Prostate gland (tissue), 2 donors: ENCODE results near the gene KMT2C.
"Not testable (repeated sequence)": the region's sequence is repeated elsewhere in the genome, so short reads cannot be mapped to it uniquely, and the experiment has no call there.

Experiments used
- POLR2A ChIP-seq: fragments of 450-650 bp; IDR thresholded peaks from one replicate; pipeline ENCODE4 v1.6.1; 2016; ENCODE audit warnings: antibody characterized with exemption, mild to moderate bottlenecking
- TF ChIP-seq, protein P1 (sequence below), 4 experiments: fragments of 200-600 bp in 2 of 4; fragments of 450-650 bp in 2 of 4; sonication (generic) in 2 of 4; IDR thresholded peaks; 1 replicate in 3 of 4; 2 replicates in 1 of 4; pipeline ENCODE4 v1.5.1; 2016 to 2019; ENCODE audit warnings: antibody characterized with exemption in 4 of 4, mild to moderate bottlenecking in 2 of 4, moderate library complexity in 2 of 4

DNA sequence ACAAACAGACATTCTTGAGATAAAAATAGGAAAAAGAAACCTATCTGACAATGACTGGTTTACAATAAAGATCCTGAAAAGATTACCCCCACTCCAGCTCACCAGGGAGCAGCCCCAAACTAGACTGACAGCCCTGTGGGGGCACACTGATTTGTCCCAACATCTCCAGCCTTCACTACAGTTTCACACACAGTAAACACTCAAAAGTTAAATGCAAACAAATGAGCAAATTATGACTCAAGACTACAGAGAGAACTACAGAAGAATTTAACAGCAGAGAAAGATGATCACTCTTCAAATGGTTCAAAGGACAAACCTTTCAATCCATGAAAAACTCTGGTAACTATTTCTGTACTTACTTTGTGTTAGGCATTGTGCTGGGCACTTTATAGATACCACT, 176.2 kb downstream of the KMT2C start:
- TF ChIP-seq, protein P1, sequence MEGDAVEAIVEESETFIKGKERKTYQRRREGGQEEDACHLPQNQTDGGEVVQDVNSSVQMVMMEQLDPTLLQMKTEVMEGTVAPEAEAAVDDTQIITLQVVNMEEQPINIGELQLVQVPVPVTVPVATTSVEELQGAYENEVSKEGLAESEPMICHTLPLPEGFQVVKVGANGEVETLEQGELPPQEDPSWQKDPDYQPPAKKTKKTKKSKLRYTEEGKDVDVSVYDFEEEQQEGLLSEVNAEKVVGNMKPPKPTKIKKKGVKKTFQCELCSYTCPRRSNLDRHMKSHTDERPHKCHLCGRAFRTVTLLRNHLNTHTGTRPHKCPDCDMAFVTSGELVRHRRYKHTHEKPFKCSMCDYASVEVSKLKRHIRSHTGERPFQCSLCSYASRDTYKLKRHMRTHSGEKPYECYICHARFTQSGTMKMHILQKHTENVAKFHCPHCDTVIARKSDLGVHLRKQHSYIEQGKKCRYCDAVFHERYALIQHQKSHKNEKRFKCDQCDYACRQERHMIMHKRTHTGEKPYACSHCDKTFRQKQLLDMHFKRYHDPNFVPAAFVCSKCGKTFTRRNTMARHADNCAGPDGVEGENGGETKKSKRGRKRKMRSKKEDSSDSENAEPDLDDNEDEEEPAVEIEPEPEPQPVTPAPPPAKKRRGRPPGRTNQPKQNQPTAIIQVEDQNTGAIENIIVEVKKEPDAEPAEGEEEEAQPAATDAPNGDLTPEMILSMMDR (IDR thresholded peaks at IDR 0.05): not testable (repeated sequence)
- not testable (repeated sequence) for TF ChIP-seq POLR2A
